ENCODE measurements around the gene EIF4E.

Gene EIF4E

GRCh38 chr4:98903963-98904362 lies 25.0 kb downstream of the EIF4E start:
- DNase-seq (ENCODE audit: extremely low read depth, insufficient read length), result no peak
- TF ChIP-seq, protein P1, sequence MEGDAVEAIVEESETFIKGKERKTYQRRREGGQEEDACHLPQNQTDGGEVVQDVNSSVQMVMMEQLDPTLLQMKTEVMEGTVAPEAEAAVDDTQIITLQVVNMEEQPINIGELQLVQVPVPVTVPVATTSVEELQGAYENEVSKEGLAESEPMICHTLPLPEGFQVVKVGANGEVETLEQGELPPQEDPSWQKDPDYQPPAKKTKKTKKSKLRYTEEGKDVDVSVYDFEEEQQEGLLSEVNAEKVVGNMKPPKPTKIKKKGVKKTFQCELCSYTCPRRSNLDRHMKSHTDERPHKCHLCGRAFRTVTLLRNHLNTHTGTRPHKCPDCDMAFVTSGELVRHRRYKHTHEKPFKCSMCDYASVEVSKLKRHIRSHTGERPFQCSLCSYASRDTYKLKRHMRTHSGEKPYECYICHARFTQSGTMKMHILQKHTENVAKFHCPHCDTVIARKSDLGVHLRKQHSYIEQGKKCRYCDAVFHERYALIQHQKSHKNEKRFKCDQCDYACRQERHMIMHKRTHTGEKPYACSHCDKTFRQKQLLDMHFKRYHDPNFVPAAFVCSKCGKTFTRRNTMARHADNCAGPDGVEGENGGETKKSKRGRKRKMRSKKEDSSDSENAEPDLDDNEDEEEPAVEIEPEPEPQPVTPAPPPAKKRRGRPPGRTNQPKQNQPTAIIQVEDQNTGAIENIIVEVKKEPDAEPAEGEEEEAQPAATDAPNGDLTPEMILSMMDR (IDR thresholded peaks at IDR 0.05; ENCODE audit: insufficient read depth, low read length, poor library complexity, severe bottlenecking), result no peak
- Histone ChIP-seq H3K4me3 (replicated peaks; ENCODE audit: low read depth, low read length) (no peak overlapping the region), H3K36me3 (ENCODE audit: control insufficient read depth, insufficient read depth, low read length) (no peaks in the 10 kb centered on the region), H3K27me3 (replicated peaks; ENCODE audit: control insufficient read depth, insufficient read depth, low read length) (no peaks in the 10 kb centered on the region)

DNA sequence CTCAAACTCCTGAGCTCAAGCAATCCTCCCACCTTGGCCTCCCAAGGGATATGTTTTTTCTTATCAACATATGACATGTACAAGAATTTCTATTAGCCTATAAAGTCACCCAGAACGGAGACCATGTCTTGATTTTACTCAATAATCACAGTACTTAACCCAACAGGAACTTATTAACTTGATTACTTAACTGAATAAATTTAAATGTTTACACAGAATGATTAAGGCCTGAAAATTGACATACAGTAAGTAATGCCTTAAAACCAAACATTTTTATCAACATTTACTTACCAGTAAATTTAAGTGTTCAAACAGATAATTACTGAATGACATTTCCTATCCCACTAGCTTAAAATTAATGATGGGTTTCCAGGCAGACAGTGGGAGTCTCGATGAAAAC lies 25.4 kb downstream of the EIF4E start:
- TF ChIP-seq, protein P1 (IDR thresholded peaks at IDR 0.05; ENCODE audit: insufficient read depth, low read length, poor library complexity, severe bottlenecking), result no peak
- Histone ChIP-seq H3K36me3 (ENCODE audit: control insufficient read depth, insufficient read depth, low read length) (no peaks in the 10 kb centered on the region), H3K27me3 (replicated peaks; ENCODE audit: control insufficient read depth, insufficient read depth, low read length) (no peaks in the 10 kb centered on the region), H3K4me3 (replicated peaks; ENCODE audit: low read depth, low read length) (no peak overlapping the region)
- no peak for DNase-seq (ENCODE audit: extremely low read depth, insufficient read length)

DNA sequence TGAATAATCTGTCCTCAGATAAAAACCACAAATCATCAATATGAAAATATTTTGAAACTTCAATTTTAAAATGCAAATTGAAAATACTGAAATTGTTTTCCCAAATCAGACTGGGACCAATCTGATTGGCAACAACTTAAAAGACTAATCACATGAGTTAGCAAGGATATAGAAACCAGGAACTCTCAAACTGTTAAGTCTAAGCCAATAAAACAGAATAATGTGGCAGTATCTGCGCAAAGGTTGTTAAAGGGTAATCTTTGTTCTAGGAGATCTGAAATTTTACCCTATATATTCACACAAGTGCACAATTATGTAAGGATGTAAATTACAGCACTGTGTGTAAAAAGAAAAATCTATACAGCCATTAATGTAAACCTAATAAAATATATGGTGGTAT lies 29.7 kb downstream of the EIF4E start:
- Histone ChIP-seq H3K4me3 (replicated peaks; ENCODE audit: low read depth, low read length) (no peak overlapping the region), H3K36me3 (ENCODE audit: control insufficient read depth, insufficient read depth, low read length) (peaks cover 2% of the 10 kb centered on the region; the same call in 1 of the 2 replicates), H3K27me3 (replicated peaks; ENCODE audit: control insufficient read depth, insufficient read depth, low read length) (no peaks in the 10 kb centered on the region)
- no peak for DNase-seq (ENCODE audit: extremely low read depth, insufficient read length)
- TF ChIP-seq, protein P1 (IDR thresholded peaks at IDR 0.05; ENCODE audit: insufficient read depth, low read length, poor library complexity, severe bottlenecking), result no peak

- DNase-seq (ENCODE audit: extremely low read depth, insufficient read length), result no peak
- Histone ChIP-seq H3K4me3 (replicated peaks; ENCODE audit: low read depth, low read length) (no peak overlapping the region), H3K36me3 (ENCODE audit: control insufficient read depth, insufficient read depth, low read length) (peaks cover 2% of the 10 kb centered on the region), H3K27me3 (replicated peaks; ENCODE audit: control insufficient read depth, insufficient read depth, low read length) (no peaks in the 10 kb centered on the region)
- TF ChIP-seq, protein P1 (IDR thresholded peaks at IDR 0.05; ENCODE audit: insufficient read depth, low read length, poor library complexity, severe bottlenecking), result no peak
Measured at GRCh38 chr4:98891478-98892337, 37.2 kb downstream of the EIF4E start.

DNA sequence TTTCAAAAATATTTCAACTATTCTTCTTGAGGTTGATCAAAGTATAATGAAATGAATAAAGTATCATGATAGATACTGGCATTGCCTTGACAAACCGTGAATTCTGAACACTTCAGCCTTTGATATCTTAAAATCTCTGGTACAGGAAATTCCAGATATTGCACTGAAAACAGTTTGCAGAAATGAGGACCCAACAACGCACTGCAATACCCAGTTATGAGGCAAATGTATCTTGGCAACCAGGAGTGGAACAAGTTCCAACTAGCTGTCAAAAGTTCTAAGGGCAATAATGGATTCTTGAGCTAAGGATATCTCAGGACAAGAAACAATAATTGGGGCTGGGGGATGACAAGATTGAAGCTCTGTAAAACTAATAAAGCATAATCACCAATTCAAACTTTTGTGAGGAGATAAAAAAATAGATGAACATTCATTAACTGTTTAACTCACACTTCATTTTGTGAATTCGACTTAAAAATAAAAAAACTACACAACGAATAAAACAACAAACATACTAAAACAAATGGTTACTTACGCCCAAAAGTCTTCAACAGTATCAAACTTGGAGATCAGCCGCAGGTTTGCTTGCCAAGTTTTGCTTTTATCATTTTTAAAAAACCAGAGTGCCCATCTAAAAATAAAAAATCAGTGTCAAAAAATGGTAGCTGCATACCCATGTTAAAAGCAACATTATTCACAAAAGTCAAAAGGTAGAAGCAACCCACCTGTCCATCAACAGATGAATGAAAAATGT lies 38.1 kb downstream of the EIF4E start:
- DNase-seq (ENCODE audit: extremely low read depth, insufficient read length), result no peak
- Histone ChIP-seq H3K27me3 (replicated peaks; ENCODE audit: control insufficient read depth, insufficient read depth, low read length) (no peaks in the 10 kb centered on the region), H3K4me3 (replicated peaks; ENCODE audit: low read depth, low read length) (no peak overlapping the region), H3K36me3 (ENCODE audit: control insufficient read depth, insufficient read depth, low read length) (no peaks in the 10 kb centered on the region; the same call in none of the 2 replicates)
- TF ChIP-seq, protein P1 (IDR thresholded peaks at IDR 0.05; ENCODE audit: insufficient read depth, low read length, poor library complexity, severe bottlenecking), result no peak

Measured in GM06990 (cell line).